ENCODE measurements around the gene DTNBP1.

DTNBP1 gene

GRCh38 chr6:15510121-15510520 is 152.7 kb downstream of the DTNBP1 start:
- Histone ChIP-seq H3K9me2 (replicated peaks; ENCODE audit: insufficient read depth, low read length) (no peaks in the 10 kb centered on the region), H3K9ac (ENCODE audit: low read length) (no peak overlapping the region), H3F3A (ENCODE audit: insufficient read depth, low read length) (peaks cover 5% of the 10 kb centered on the region; the same call in 1 of the 2 replicates), H3K9me3 (replicated peaks; ENCODE audit: insufficient read depth, low read length) (no peaks in the 10 kb centered on the region), H2AFZ (ENCODE audit: low read length) (no peak overlapping the region), H4K20me1 (ENCODE audit: insufficient read depth, low read length) (no peaks in the 10 kb centered on the region), H3K27ac (ENCODE audit: low read length) (no peak overlapping the region), H3K79me2 (ENCODE audit: low read length) (peaks cover 7% of the 10 kb centered on the region), H3K36me3 (replicated peaks; ENCODE audit: insufficient read depth, low read length) (no peaks in the 10 kb centered on the region), H3K4me1 (ENCODE audit: low read length) (peaks cover 11% of the 10 kb centered on the region), H3K4me3 (ENCODE audit: low read length) (no peak overlapping the region), H3K4me2 (ENCODE audit: low read depth, low read length) (no peak overlapping the region), H3K27me3 (replicated peaks; ENCODE audit: insufficient read depth, low read length) (no peaks in the 10 kb centered on the region)
- TF ChIP-seq EZH2phosphoT487 (IDR thresholded peaks at IDR 0.05; ENCODE audit: low read length) (no peak), CTCF (IDR thresholded peaks at IDR 0.05; ENCODE audit: low read length) (no peak), EZH2 (optimal IDR thresholded peaks at IDR 0.05; ENCODE audit: low read depth, low read length) (no peak)
- no peak for DNase-seq

- no peaks in the 10 kb centered on the region for H3F3A ChIP-seq (ENCODE audit: insufficient read depth, low read length)
- no peaks in the 10 kb centered on the region for H4K20me1 ChIP-seq (ENCODE audit: insufficient read depth, low read length)
- H3K27ac ChIP-seq (ENCODE audit: low read length) = no peak overlapping the region
- no peaks in the 10 kb centered on the region for H3K9me3 ChIP-seq (replicated peaks; ENCODE audit: insufficient read depth, low read length)
- no peak overlapping the region for H2AFZ ChIP-seq (ENCODE audit: low read length)
- H3K9ac ChIP-seq (ENCODE audit: low read length) = no peak overlapping the region
- no peak for DNase-seq
- TF ChIP-seq EZH2phosphoT487 (IDR thresholded peaks at IDR 0.05; ENCODE audit: low read length) (no peak), CTCF (IDR thresholded peaks at IDR 0.05; ENCODE audit: low read length) (no peak), EZH2 (optimal IDR thresholded peaks at IDR 0.05; ENCODE audit: low read depth, low read length) (no peak)
- H3K4me3 ChIP-seq (ENCODE audit: low read length) = no peak overlapping the region
- no peak overlapping the region for H3K4me2 ChIP-seq (ENCODE audit: low read depth, low read length)
- no peaks in the 10 kb centered on the region for H3K27me3 ChIP-seq (replicated peaks; ENCODE audit: insufficient read depth, low read length)
- no peaks in the 10 kb centered on the region for H3K36me3 ChIP-seq (replicated peaks; ENCODE audit: insufficient read depth, low read length)
- H3K9me2 ChIP-seq (replicated peaks; ENCODE audit: insufficient read depth, low read length) = no peaks in the 10 kb centered on the region
- peaks cover 7% of the 10 kb centered on the region for H3K79me2 ChIP-seq (ENCODE audit: low read length)
- peaks cover 4% of the 10 kb centered on the region for H3K4me1 ChIP-seq (ENCODE audit: low read length)
Measured at GRCh38 chr6:15509335-15509933, 153.4 kb downstream of the DTNBP1 start.

- H2AFZ ChIP-seq (ENCODE audit: low read length) = no peak overlapping the region
- no peak for DNase-seq
- TF ChIP-seq EZH2 (optimal IDR thresholded peaks at IDR 0.05; ENCODE audit: low read depth, low read length) = no peak
- TF ChIP-seq EZH2phosphoT487 (IDR thresholded peaks at IDR 0.05; ENCODE audit: low read length) = no peak
- H3K4me3 ChIP-seq (ENCODE audit: low read length) = no peak overlapping the region
- peaks cover 7% of the 10 kb centered on the region; the same call in 1 of the 2 replicates for H3K79me2 ChIP-seq (ENCODE audit: low read length)
- H3K9ac ChIP-seq (ENCODE audit: low read length) = no peak overlapping the region
- H3K36me3 ChIP-seq (replicated peaks; ENCODE audit: insufficient read depth, low read length) = no peaks in the 10 kb centered on the region
- no peaks in the 10 kb centered on the region for H3K9me3 ChIP-seq (replicated peaks; ENCODE audit: insufficient read depth, low read length)
- no peaks in the 10 kb centered on the region for H3K9me2 ChIP-seq (replicated peaks; ENCODE audit: insufficient read depth, low read length)
- no peak overlapping the region for H3K4me2 ChIP-seq (ENCODE audit: low read depth, low read length)
- H3K27ac ChIP-seq (ENCODE audit: low read length) = no peak overlapping the region
- H3K4me1 ChIP-seq (ENCODE audit: low read length) = no peaks in the 10 kb centered on the region
- no peaks in the 10 kb centered on the region for H4K20me1 ChIP-seq (ENCODE audit: insufficient read depth, low read length)
- H3F3A ChIP-seq (ENCODE audit: insufficient read depth, low read length) = no peaks in the 10 kb centered on the region
- no peaks in the 10 kb centered on the region for H3K27me3 ChIP-seq (replicated peaks; ENCODE audit: insufficient read depth, low read length)
Measured at GRCh38 chr6:15508931-15509330, 153.9 kb downstream of the DTNBP1 start.

- Histone ChIP-seq H3K36me3 (replicated peaks; ENCODE audit: insufficient read depth, low read length) (no peaks in the 10 kb centered on the region), H3K4me1 (ENCODE audit: low read length) (no peaks in the 10 kb centered on the region), H3K27me3 (replicated peaks; ENCODE audit: insufficient read depth, low read length) (no peaks in the 10 kb centered on the region), H3K27ac (ENCODE audit: low read length) (no peak overlapping the region), H3K9me3 (replicated peaks; ENCODE audit: insufficient read depth, low read length) (no peaks in the 10 kb centered on the region), H3F3A (ENCODE audit: insufficient read depth, low read length) (no peaks in the 10 kb centered on the region), H3K79me2 (ENCODE audit: low read length) (peaks cover 7% of the 10 kb centered on the region; the same call in 1 of the 2 replicates), H4K20me1 (ENCODE audit: insufficient read depth, low read length) (no peaks in the 10 kb centered on the region), H2AFZ (ENCODE audit: low read length) (no peak overlapping the region), H3K9ac (ENCODE audit: low read length) (no peak overlapping the region), H3K9me2 (replicated peaks; ENCODE audit: insufficient read depth, low read length) (no peaks in the 10 kb centered on the region), H3K4me2 (ENCODE audit: low read depth, low read length) (no peak overlapping the region), H3K4me3 (ENCODE audit: low read length) (no peak overlapping the region)
- TF ChIP-seq EZH2 (optimal IDR thresholded peaks at IDR 0.05; ENCODE audit: low read depth, low read length) = no peak
- TF ChIP-seq CTCF (IDR thresholded peaks at IDR 0.05; ENCODE audit: low read length) = no peak
- no peak for TF ChIP-seq EZH2phosphoT487 (IDR thresholded peaks at IDR 0.05; ENCODE audit: low read length)
- no peak for DNase-seq
Measured at GRCh38 chr6:15508441-15508871, 154.4 kb downstream of the DTNBP1 start.
